DLD1 (cell line): ENCODE data around the gene MSH6.

ENCODE experiments used
- in situ Hi-C: cut with HindIII; loops from 2 replicates; pipeline ENCODE4 v1.10.0; 2017; ENCODE audit warnings: low sequenced_read_pairs

The MSH6 gene

GRCh38 chr2:47782381-47782670, 619 bp upstream of the MSH6 start:
- in situ Hi-C loops, result no loop called here

DNA sequence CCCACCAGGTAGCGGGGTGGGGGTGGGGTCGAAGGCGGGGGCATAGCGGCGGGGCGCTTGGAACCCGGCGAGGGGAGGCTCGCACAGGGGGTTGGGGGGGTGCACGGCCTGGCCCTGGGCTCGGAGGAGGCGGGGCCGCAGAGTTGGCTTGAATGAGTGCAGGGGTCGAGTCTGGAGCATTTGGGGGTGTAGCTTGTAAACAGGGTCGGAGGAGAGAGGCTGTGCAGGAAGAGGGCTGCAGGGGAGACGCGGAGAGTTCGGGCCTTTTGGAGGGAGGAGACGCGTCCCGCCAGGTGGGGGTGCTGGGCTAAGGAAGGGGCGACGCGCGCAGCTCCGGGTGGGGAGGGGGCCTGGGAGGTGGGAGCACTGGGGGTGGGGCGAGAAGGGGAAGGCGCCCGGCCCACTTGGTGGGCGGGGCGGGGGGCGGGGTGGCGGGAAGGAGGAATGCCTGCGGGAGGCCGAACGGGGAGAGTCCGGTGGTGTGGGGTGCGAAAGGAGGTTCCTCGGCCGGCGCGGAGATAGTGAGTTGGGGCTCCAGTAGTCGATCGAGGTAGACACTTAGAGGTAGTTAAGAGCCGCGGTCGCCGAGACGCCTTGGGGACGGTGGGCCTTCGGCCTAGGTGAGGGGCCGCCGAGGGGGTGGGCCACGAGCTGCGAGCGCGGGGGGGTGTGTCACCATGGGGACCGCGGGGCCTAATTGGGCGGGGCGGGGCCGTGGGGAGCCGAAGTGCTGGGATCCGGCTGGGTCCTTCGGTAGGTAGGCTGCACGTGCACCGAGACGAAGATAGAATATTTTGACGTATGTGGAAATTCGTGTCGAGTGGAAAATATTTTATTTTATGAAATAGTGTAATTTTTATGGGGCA, 774 bp downstream of the MSH6 start:
- in situ Hi-C loops, result no loop called here

DNA sequence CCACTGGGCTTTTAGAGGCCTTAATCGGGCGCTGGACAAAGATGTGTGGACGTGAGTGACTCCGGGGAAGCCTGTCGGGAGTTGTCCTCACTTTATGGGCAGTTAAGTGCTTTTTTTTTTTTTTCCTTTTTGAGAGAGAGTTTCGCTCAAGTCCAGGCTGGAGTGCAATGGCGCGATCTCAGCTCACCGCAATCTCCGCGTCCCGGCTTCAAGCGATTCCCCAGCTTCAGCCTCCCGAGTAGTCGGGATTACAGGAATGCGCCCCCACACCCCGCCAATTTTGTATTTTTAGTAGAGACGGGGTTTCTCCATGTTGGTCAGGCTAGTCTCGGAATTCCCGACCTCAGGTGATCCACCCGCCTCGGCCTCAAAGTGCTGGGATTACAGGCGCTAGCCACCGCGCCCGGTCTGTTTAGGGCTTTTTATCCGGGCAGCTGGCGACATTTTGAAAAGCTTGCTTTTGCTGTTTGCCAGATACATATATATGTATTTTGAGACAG, 1.5 kb downstream of the MSH6 start:
- in situ Hi-C loops, result no loop called here

DNA sequence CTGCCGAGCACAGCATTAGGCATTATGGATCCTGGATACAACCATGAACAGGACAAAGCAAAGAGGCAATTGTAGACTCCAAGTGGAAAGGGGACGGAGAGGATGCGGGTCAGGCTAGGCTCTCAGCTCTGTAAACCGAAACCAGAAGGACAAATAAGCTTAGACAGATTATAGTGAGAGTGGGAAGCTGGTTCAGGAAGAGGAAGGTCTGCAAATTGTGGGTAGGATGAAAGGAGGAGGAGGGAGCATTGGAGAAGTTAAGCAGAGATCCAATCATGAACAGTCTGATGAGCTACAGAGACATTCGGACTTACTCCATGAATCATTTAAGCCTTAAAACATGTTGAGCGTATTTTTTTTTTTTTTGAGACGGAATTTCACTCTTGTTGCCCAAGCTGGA, 3.0 kb downstream of the MSH6 start:
- in situ Hi-C loops, result no loop called here

- in situ Hi-C loops, result no loop called here
Measured at GRCh38 chr2:47796090-47796697, 13.2 kb downstream of the MSH6 start.

- in situ Hi-C loops, result no loop called here
Measured at GRCh38 chr2:47798631-47799030, 15.7 kb downstream of the MSH6 start.

- in situ Hi-C loops, result no loop called here
Measured at GRCh38 chr2:47799031-47799609, 16.2 kb downstream of the MSH6 start.

- in situ Hi-C loops, result no loop called here
Measured at GRCh38 chr2:47801118-47801517, 18.2 kb downstream of the MSH6 start.

DNA sequence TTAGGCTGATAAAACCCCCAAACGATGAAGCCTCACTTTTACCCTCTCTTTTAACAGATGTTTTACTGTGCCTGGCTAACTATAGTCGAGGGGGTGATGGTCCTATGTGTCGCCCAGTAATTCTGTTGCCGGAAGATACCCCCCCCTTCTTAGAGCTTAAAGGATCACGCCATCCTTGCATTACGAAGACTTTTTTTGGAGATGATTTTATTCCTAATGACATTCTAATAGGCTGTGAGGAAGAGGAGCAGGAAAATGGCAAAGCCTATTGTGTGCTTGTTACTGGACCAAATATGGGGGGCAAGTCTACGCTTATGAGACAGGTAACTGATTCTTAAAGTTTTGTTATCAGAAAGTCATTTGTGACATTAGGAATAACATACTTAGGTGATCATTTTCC, 20.4 kb downstream of the MSH6 start:
- in situ Hi-C loops, result no loop called here

DNA sequence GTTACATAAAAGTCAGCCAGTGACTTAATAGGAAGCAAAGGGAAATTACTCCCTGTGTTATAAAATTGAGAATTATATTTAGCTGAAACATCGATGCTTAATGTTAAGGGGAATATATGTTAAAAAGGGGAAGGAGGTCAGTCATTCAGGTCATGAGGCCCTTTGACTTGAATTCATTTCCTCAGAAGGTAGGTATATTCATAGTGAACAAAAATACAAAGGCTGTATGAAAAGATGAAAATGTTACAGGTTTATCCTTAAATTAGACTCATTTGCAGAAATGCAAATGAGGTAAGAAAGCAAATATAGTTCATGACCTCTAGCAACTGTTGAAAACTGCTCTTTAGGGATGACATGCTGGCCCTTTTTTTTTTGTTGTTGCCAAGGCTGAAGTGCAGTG, 20.8 kb downstream of the MSH6 start:
- in situ Hi-C loops, result no loop called here

- in situ Hi-C loops, result no loop called here
Measured at GRCh38 chr2:47805850-47806249, 22.9 kb downstream of the MSH6 start.

GRCh38 chr2:47808614-47809013, 25.7 kb downstream of the MSH6 start:
- in situ Hi-C loops, result no loop called here

- in situ Hi-C loops, result no loop called here
Measured at GRCh38 chr2:47809903-47810302, 27.0 kb downstream of the MSH6 start.

DNA sequence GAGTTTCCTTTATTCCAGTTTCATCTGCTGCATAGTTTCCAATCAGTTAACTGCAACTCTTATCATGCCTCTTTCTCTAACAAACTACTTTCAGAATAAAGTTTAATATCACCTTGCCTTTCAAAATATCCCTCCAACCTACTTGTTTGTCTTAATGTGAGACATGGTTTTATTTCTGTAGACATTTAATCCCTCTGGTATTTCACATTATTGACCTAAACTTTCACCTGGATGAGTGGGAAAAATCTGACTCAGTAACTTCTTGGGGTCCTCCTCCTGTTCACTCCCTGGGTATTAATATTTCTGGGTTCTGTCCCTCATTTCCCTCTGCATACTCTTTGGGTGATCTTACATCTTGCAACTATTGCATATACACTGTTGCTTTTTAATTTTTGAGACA, 27.9 kb downstream of the MSH6 start:
- in situ Hi-C loops, result no loop called here

DNA sequence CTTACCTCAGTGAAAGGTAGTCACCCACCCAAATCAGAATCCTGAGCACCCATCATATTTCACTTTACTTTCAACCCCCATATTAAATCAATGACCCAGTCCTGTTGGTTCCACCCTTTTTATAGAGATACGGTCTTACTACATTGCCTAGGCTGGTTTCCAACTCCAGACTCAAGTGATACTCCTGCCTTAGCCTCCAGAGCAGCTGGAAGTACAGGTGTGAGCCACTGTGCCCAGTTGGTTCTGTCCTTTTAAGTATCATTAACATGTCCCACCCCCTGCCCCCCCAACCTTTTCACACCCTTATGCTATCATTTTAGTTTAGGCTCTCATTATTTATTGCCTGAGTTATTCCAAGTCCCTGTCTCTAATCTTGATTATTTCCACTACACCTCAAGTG, 28.7 kb downstream of the MSH6 start:
- in situ Hi-C loops, result no loop called here

- in situ Hi-C loops, result no loop called here
Measured at GRCh38 chr2:47815764-47816163, 32.8 kb downstream of the MSH6 start.

DNA sequence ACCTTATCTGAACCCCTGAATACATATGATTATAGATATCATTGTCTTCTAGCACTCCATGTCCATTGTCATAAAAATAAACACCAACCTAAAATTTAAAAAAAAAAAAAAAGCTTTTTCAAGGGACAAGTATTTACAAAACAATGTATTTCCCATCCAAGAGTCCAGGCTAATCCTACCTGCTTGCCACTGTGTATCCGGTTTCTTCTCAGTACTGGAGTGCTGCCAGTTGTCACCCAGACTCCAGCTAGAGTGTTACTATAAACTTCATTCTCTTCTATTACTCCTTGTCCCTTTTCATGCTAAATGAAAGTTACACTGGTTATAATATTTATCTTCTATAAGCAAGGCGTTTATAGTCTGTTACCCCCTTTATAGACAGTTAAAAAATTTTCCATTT, 35.8 kb downstream of the MSH6 start:
- in situ Hi-C loops, result no loop called here

DNA sequence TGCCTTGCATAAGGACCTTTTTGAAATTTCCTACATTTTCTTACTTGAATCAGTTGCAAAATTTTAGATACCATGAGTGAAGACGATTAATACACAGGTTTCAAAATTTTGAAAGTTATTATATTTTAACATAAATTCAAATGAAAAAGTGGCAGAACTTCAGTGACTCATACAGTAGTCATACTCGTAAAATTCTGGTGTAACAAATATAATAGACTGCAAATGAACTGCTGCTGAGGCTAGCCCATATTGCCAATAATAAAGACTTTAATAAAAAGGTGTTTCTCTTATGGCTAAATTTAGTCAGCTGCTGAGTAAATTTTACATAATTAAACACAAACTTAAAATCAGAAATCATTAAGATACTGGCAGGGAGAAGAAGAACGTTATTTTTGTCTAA, 36.9 kb downstream of the MSH6 start:
- in situ Hi-C loops, result no loop called here

DNA sequence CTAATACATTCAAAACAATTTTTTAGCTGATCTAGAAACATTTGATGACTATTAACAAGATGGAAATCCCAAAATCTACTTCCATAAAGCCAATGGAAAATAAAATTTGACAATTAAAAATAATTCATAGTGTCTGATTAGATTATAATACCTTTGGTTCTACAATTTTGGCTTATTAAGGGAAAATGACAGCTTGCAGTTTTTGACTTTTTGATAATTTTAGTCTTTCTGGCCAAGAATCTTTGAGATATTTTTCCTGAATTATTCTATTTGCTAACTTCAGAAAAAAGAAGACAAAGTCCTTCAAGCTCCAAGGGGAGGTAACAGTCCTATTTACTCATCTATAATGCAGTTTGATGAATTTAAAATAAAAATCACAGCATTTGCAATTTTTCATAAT, 39.6 kb downstream of the MSH6 start:
- in situ Hi-C loops, result no loop called here

- in situ Hi-C loops, result no loop called here
Measured at GRCh38 chr2:47833516-47833968, 50.6 kb downstream of the MSH6 start.

DNA sequence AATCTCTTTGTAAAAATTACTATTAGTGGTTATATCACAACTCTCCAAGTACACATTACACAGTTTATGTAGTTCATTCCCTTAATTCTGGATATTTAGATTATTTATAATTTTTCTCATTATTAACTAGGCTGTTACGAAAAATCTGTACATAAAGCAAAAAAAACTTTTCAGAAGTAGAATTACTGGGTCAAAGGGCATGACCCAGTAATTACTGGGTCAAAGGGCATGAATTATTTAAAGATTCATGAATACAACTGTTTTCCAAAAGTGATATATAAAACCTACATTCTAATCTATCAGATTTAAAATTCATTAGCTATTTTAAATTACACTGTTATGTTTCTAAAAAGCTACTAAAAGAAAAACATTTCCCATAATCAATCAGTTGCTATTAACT, 55.3 kb downstream of the MSH6 start:
- in situ Hi-C loops, result no loop called here

GRCh38 chr2:47838686-47839085, 55.7 kb downstream of the MSH6 start:
- in situ Hi-C loops, result no loop called here
